ENCODE data around the gene OPN1MW3.
A peak's percentile ranks its signal among the peaks of the same experiment; 100 is the strongest.

Gene OPN1MW3

DNA sequence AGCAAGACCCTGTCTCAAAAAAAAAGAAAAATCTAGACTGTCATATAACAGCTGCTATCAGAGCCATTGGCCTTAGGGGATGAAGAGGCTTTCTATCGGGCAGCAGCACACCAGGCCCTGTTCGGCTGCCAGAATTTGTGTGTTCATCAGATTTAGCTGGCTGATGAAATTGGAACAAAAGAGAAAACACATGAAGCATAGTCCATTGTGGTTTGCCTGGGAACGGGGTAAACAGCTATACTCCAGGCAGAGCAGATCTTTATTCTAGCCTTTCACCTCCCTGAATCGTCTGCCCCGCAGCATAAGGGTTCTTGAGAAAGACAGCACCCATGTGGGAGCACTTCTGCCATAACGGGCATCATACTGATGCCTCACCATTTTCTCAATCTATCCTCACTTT, 49.8 kb downstream of the OPN1MW3 start:
- Mint-ChIP-seq H3K27ac (no peak overlapping the region), H3K27me3 (peaks cover 2% of the 10 kb centered on the region), H3K4me3 (no peak overlapping the region), H3K4me1 (ENCODE audit: low read depth) (peaks cover 51% of the 10 kb centered on the region), H3K9me3 (no peaks in the 10 kb centered on the region), H3K36me3 (ENCODE audit: low read depth) (no peaks in the 10 kb centered on the region)
- intact Hi-C loops (cut with micrococcal nuclease): no loop called here

DNA sequence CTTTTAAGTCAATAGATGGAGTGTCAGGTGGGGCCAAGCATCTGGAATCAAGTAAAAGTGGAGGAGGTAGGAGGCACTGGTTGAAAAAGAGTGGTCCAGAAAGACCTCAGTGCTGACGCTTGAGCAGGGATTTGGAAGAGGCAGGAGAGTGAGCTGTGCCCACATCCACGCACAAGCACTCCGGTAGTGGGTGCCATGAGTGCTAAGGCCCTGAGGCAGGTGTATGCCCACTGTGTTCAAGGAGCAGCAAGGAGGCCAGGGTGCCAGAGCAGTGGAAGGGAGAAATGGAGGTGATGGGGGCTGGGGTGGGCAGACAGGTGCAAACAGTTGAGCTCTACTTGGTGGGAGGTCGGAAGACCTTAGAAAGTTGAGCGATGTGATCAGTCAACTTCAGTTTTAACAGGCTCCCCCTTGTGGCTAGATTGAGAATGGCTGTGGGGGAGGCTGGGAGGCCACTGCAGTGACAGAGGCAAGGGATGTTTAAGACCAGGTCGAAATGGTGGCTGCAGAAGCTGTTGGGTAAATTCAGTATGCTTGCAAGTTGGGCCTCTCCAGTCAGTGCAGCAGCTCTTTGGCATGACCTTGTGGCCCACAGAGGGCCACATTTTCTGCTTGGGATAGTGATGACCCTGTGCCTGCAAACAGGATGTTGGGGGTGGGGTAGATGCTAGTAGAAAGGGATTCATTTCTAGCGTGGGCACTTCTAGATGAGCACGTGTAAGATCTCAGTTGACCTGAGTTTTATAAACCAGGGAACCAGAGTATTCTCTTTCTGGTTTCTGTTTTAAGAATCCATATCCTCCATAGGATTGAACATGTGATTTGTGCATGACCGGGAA, 50.9 kb downstream of the OPN1MW3 start:
- H3K4me1 Mint-ChIP-seq (ENCODE audit: low read depth): peaks cover 50% of the 10 kb centered on the region
- peaks cover 2% of the 10 kb centered on the region for H3K27me3 Mint-ChIP-seq
- no peaks in the 10 kb centered on the region for H3K36me3 Mint-ChIP-seq (ENCODE audit: low read depth)
- no peaks in the 10 kb centered on the region for H3K9me3 Mint-ChIP-seq
- intact Hi-C loops (cut with micrococcal nuclease): no loop called here
- no peak overlapping the region for H3K27ac Mint-ChIP-seq
- no peak overlapping the region for H3K4me3 Mint-ChIP-seq

DNA sequence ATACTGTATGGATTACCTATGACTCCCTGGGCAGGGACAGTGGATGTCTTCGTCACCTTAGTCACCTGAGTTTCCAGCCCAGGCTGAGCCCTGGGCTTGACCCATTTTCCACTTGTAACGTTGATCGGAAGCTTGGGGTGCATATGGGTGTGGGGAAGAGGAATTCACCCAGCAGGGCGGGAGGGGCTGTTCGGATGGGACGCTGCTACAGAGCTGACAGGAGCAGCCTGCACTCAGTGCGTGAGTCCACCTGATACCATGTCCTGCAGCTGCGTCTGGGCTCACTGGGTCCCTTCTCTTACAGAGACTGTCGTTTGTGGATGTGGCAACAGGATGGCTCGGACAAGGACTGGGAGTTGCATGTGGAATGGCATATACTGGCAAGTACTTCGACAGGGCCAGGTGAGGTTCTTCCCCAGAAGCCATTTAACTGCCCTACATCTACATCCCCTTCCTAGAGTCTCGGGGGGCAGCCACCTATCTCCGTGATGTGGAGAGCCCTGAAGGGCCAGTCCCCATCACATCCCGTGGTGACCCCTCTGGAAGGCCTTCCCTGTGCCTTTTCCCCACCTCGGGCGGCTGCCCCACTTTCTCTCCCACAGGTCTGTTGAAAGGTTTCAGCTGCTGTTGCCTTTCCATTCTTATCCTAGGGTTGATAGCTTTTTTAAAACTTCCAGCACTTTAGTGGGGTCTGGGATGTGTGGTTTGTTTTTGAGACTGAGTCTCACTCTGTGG, 51.8 kb downstream of the OPN1MW3 start:
- Mint-ChIP-seq H3K4me1 (ENCODE audit: low read depth) (peaks cover 42% of the 10 kb centered on the region), H3K27ac (no peak overlapping the region), H3K4me3 (no peak overlapping the region)

DNA sequence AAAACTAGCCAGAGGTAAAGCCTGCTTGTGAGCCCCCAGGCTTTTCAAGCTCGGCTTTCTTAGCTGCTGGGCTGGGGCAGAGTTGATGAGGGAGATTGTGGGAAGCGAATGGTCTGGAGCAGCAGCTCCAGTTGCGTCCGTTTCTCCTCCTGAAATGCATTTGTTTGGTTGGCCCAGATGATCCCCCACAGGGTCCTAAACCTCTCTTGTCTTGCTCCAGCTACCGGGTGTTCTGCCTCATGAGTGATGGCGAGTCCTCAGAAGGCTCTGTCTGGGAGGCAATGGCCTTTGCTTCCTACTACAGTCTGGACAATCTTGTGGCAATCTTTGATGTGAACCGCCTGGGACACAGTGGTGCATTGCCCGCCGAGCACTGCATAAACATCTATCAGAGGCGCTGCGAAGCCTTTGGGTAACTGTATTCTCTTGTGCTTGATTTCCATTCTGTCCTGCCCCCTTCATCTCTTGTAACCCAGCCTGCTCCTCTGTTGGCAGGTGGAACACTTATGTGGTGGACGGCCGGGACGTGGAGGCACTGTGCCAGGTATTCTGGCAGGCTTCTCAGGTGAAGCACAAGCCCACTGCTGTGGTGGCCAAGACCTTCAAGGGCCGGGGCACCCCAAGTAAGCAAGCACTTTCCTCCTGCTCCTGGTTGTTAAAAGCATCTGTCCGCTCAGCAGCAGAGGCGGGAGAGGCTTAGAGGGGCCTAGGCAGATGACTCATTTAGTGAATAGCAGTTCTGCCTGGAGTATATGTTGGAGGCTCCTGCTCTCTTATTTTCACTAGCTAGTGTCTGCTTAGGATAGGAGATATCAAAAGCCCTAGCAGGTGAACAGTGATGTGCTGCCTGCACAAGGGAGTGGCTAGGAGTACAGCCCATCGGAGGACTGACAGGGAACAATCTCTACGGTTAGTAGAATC, 53.5 kb downstream of the OPN1MW3 start:
- Mint-ChIP-seq H3K27ac (no peak overlapping the region), H3K4me1 (ENCODE audit: low read depth) (peaks cover 34% of the 10 kb centered on the region), H3K36me3 (ENCODE audit: low read depth) (no peaks in the 10 kb centered on the region), H3K4me3 (no peak overlapping the region), H3K27me3 (peaks cover 2% of the 10 kb centered on the region), H3K9me3 (no peaks in the 10 kb centered on the region)
- intact Hi-C loops (cut with micrococcal nuclease): no loop called here

More for the DNA sequence above, 51.8 kb downstream of the OPN1MW3 start:
- intact Hi-C loops (cut with micrococcal nuclease): no loop called here
- Mint-ChIP-seq H3K36me3 (ENCODE audit: low read depth) (no peaks in the 10 kb centered on the region), H3K9me3 (no peaks in the 10 kb centered on the region), H3K27me3 (peaks cover 2% of the 10 kb centered on the region)

DNA sequence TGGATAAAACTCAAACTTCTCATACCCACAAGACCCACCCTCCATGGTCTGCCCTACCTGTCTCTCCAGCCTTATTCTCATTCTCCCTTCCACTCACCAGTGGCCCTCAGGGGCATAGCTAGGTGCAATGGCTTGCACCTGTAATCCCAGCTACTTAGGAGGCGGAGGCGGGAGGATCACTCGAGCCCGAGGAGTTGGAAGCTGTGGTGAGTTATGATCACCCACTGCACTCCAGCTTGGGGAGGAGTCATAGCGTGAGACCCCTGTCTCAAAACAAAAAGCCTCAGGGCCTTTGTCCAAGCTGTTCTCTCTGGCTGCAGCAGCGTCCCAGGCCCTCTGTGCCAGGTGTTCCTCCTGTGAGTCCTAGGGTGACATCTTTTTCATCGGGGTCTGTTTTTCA, 54.7 kb downstream of the OPN1MW3 start:
- H3K4me3 Mint-ChIP-seq: no peak overlapping the region
- H3K9me3 Mint-ChIP-seq: no peaks in the 10 kb centered on the region
- intact Hi-C loops (cut with micrococcal nuclease): no loop called here
- peaks cover 29% of the 10 kb centered on the region for H3K4me1 Mint-ChIP-seq (ENCODE audit: low read depth)
- no peak overlapping the region for H3K27ac Mint-ChIP-seq
- peaks cover 3% of the 10 kb centered on the region for H3K27me3 Mint-ChIP-seq
- no peaks in the 10 kb centered on the region for H3K36me3 Mint-ChIP-seq (ENCODE audit: low read depth)

DNA sequence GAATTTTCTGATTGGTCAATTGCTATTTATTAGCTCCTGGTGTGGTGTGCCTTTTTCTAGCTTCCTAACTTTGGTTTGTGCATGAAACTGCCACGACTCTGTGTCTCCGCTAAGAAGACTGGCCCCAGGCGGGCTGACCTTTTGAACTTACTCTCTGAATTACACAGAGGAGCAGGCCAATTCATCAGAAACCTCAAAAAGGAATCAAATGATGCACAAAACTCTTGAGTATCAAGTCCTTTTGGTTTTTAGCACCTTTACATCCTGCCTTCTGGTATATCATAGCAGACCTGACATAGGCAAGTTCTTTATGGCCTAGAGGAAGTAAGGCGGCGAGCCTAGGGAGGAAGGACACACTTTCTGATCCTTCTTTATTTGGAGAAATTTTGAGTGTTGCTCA, 55.8 kb downstream of the OPN1MW3 start:
- intact Hi-C loops (cut with micrococcal nuclease): no loop called here
- Mint-ChIP-seq H3K27ac (peak overlapping the region; percentile 65), H3K36me3 (ENCODE audit: low read depth) (no peaks in the 10 kb centered on the region), H3K27me3 (peaks cover 6% of the 10 kb centered on the region), H3K4me1 (ENCODE audit: low read depth) (peaks cover 27% of the 10 kb centered on the region), H3K4me3 (no peak overlapping the region), H3K9me3 (no peaks in the 10 kb centered on the region)

DNA sequence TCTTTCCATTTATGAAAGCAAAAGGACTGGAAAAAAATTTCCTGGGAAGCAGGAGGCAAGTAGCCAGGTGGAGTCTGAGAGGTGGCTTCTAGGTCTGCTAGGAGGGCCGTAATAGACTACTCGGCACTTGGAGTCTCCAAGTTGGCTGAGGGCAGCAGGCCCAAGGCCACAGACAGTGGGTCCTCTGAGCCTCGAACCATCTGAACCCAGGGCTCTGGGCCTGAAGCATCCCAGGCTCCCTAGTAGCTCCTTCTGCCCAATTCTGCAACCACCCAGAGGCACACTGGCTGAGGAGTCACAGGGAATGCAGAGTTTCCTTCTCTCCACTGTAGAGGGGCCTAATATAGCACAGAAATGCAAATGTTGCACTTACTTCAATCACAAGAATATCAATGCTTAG, 58.0 kb downstream of the OPN1MW3 start:
- Mint-ChIP-seq H3K36me3 (ENCODE audit: low read depth) (no peaks in the 10 kb centered on the region), H3K4me3 (no peak overlapping the region), H3K27me3 (peaks cover 11% of the 10 kb centered on the region), H3K27ac (no peak overlapping the region), H3K4me1 (ENCODE audit: low read depth) (peaks cover 21% of the 10 kb centered on the region), H3K9me3 (no peaks in the 10 kb centered on the region)
- intact Hi-C loops (cut with micrococcal nuclease): no loop called here

DNA sequence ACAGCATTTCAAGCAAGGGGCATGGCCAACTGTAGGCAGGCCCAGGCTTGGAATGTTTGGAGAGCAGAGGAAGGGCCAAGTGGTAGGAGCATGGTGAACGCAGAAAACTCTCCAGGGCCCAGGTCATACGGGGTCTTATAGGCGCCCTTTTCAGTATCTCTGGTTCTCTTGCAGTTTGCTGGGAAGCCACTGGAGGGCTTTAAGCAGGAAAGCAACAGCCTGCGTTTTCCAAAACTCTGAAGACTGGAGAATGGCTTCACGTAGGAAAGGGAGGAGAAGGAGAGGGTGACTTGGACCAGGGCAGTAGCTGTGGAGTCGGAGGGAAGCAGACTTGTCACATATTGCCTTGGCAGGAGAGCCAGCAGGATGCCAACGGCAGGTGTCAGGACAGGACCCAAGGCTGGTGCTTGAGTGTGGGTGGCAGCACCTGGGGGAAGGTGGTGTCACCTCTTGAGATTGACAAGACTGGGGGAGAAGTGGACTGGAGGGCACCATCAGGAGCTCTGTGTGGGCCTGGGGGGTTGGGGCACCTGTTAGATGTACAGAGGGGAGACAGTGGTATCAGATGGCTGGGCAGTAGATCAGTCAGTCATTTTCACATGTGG, 60.1 kb downstream of the OPN1MW3 start:
- Mint-ChIP-seq H3K27ac (no peak overlapping the region), H3K4me3 (no peak overlapping the region), H3K27me3 (peaks cover 20% of the 10 kb centered on the region), H3K36me3 (ENCODE audit: low read depth) (no peaks in the 10 kb centered on the region), H3K9me3 (no peaks in the 10 kb centered on the region), H3K4me1 (ENCODE audit: low read depth) (peaks cover 5% of the 10 kb centered on the region)
- intact Hi-C loops (cut with micrococcal nuclease): no loop called here

DNA sequence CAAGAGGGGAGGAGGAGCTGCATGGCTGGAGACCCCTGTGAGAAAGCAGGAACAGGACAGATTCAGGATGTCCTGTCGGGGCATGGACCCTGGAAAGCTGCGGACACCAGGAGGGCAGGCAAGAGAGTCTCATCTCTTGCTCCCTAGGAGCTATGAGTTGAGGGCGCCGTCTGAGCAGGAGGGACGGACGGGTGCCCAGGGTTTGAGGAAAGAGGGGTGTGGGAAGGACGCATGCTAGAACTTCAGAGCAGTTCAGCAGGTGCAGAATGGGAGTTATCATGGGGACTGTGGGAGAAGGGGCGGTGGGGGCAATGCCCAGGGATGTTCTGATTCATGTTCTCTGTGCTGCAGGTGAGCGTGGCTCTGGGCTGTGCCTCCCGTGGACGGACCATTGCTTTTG, 63.0 kb downstream of the OPN1MW3 start:
- Mint-ChIP-seq H3K9me3 (no peaks in the 10 kb centered on the region), H3K36me3 (ENCODE audit: low read depth) (no peaks in the 10 kb centered on the region), H3K4me3 (no peak overlapping the region), H3K4me1 (ENCODE audit: low read depth) (peaks cover 5% of the 10 kb centered on the region), H3K27ac (no peak overlapping the region), H3K27me3 (peaks cover 29% of the 10 kb centered on the region)
- intact Hi-C loops (cut with micrococcal nuclease): no loop called here

Measured in dendritic cell treated with granulocyte-macrophage colony-stimulating factor and Interleukin-4, amounts not matched to agents 40 ng/mL and 50 ng/mL, for 4 days (primary cell).